Uterus (tissue), 2 donors: Measurements from ENCODE around the gene TMEM167B.

Experiments
- POLR2A ChIP-seq, 2 donors: fragments of 450-650 bp; IDR thresholded peaks; one replicate each; pipeline ENCODE4 v1.6.1; 2016; ENCODE audit warnings: antibody characterized with exemption in 2 of 2, mild to moderate bottlenecking in 1 of 2, moderate library complexity in 1 of 2
- TF ChIP-seq, protein P1 (sequence below), 4 experiments: fragments of 200-600 bp in 2 of 4; fragments of 450-650 bp in 2 of 4; sonication (generic) in 2 of 4; IDR thresholded peaks; one replicate each; pipeline ENCODE4 v1.5.1; 2016 to 2019; ENCODE audit warnings: antibody characterized with exemption in 4 of 4, mild to moderate bottlenecking in 2 of 4, moderate library complexity in 1 of 4

- TF ChIP-seq, protein P1, sequence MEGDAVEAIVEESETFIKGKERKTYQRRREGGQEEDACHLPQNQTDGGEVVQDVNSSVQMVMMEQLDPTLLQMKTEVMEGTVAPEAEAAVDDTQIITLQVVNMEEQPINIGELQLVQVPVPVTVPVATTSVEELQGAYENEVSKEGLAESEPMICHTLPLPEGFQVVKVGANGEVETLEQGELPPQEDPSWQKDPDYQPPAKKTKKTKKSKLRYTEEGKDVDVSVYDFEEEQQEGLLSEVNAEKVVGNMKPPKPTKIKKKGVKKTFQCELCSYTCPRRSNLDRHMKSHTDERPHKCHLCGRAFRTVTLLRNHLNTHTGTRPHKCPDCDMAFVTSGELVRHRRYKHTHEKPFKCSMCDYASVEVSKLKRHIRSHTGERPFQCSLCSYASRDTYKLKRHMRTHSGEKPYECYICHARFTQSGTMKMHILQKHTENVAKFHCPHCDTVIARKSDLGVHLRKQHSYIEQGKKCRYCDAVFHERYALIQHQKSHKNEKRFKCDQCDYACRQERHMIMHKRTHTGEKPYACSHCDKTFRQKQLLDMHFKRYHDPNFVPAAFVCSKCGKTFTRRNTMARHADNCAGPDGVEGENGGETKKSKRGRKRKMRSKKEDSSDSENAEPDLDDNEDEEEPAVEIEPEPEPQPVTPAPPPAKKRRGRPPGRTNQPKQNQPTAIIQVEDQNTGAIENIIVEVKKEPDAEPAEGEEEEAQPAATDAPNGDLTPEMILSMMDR (IDR thresholded peaks at IDR 0.05): no peak
- TF ChIP-seq POLR2A (IDR thresholded peaks at IDR 0.05): no peak
Measured at GRCh38 chr1:109094377-109094803, 3.8 kb downstream of the TMEM167B start.
